ENCODE results near the gene GP1BA. TPM values are rescaled to one million over a fixed set of nuclear protein-coding genes. Genes with fewer than 3 reads are reported as not detected.

The GP1BA gene
- total RNA-seq, 1 experiment from 2014 or later = not detected

DNA sequence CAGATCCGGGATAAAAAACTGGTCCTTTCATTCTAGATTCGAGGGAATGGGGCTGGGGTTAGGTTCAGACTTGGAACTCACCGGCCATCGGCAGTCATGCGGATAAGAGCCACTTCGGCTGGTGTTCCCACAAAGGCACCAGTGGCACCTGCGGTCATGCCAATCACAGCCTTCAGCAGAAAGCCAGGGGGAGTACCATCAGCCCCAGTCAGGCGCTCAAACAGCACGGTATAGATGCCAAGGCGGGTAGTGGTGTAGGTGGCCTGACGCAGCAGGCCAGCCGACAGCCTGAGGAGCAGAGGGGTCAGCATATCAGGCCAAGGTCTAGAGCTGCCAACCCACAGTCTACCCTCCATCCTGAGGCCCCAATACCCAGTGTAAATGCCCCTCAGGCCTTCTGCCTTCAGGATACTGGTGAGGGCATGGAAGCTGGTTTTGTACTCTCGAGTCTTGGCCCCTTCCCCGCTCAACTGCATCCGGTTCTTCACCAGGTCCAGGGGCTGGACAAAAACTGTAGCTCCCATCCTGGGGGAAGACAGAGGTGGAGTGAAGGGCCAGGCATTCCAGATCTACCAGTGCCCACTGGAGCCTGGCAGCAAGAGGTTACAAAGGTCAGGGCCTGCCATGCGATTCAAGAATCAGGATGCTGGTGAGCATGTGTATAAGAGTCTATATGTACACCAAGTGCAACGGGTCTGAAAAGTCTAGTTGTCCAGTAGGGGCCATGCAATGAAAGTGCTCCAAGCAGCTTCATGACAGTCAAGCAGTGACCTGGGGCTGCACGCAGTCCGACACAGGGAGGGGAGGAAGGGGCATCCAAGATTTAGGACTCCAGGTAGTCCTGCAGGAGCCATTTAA is 6.8 kb downstream of the GP1BA start:
- DNase-seq (ENCODE audit: low read depth) = no peak

DNA sequence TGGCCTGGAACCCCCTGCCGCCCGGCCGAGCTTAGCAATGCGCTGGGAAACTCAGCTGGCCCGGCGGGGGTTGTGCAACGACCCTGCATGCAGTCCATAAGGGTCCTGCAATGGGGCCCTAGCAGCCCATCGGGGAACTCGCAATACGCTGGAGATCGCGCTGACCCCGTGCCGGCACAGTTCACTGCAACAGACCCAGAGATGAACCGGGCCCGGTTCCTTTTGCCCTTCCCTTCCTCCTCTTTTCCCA is 7.4 kb downstream of the GP1BA start:
- no peak for DNase-seq (ENCODE audit: low read depth)

DNA sequence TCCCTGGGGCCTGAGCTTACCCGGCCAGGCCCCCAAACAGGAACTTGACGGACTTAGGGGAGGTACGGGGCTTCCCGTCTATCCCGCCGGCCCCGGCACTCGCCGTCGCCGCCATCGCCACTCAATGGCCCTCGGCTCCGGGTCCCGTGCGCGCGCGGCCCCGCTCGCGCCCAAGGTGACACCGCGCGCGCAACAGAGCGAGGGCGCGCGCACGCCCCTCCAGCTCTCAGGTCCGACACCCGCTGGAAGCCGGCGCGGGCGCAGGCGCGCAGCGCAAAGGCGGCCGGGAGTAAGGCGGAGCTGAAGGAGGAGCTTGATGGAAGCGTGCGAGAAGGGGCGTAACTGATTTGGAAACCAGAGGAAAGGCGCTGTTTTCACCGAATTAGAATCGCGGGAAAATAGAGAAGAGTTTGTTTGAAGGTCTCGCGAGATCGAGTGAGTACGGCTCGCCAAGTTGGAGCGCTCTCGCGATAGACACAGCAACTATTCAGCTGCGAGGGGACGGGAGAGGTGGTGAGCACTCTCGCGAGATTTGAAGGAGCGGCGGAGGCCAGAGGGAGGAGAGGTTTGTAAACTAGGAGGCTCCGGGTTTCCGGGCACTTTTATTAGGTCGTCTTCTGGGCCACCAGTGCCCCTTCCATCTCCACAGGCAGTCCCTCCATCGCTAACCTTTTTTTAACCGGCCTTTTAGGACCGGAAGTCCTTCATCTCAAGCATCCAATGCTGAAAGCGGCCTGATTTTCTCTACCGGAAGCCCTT is 7.9 kb downstream of the GP1BA start, which contains the start of the genes RNF167 and SLC25A11:
Gene RNF167, plus strand, starts transcription at position 473 of the 759 bp plus-strand sequence. CDS start 642 bp downstream, outside the sequence.
Gene SLC25A11, minus strand, starts transcription at position 251 of the 759 bp plus-strand sequence. Its CDS starts 136 bp downstream, at position 115.
- peak; percentile 99 for DNase-seq (ENCODE audit: low read depth)

DNA sequence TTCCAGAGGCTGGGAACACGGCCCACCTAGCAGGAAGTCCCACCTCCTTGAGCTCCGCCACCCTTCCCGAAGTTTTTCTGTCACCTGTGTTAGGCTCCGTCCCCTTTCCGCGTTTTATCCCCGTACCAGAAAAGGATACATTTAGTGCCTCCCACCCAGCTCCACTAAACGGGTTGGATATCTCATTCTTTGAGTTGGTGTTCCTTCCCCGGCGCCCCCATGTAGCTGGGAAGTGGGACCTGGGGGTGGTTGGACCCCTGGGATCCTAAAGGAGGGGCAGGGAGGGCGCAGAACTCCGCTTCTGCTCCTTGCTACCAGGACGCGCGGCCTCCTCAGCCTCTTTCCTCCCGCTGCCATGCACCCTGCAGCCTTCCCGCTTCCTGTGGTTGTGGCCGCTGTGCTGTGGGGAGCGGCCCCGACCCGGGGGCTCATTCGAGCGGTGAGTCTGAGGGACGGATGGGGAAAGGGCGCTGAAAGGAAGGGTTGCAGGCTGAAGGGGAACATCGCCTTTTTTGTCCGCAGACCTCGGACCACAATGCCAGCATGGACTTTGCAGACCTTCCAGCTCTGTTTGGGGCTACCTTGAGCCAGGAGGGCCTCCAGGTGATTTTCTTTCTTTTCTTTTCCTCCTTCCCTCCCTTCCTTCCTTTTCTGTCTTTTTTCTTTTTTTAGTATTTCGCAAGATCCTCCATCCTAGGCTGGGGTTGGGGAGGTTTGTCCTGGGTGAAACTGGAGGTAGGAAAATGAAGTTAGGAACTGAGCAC is 8.7 kb downstream of the GP1BA start:
- DNase-seq (ENCODE audit: low read depth) = no peak

DNA sequence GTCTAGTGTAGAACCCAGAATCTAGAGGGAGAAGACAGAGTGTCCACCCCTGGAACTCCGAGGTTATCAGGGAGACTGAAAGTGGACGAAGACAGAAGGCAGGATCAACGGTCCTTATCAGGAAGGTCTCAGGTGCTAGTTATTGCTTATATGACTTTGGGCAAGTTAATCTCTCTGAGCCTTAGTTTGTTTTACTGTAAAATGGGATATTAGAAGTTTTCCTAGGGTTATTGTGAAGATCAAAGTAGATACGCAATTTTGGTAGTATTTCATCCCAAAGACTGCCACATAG is 9.2 kb downstream of the GP1BA start:
- no peak for DNase-seq (ENCODE audit: low read depth)

DNA sequence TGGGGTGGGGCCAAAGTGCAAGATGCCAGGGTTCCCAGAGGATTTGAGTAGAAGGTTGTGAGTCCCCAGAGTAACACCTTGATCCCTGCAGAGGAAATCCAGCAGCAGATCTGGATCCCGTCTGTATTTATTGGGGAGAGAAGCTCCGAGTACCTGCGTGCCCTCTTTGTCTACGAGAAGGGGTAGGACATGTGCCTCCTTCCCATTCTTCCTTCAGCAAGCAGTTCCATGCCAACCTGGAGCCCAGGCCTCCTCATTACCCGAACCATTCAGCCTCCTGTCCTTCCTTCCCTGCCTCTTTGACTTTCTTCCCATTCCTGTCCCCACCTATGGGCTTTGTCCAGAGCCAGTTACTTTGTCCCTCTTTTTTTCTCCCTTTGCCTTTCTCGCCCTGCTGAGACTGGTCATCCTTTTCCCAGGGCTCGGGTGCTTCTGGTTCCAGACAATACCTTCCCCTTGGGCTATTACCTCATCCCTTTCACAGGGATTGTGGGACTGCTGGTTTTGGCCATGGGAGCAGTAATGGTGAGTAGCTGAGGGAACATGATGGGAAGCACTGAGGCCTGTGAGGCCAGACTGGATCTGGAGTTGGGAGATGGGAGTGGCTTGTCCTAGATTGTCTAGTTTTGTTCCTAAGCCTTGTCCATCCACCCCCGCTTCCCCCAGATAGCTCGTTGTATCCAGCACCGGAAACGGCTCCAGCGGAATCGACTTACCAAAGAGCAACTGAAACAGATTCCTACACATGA is 10.9 kb downstream of the GP1BA start:
- no peak for DNase-seq (ENCODE audit: low read depth)

DNA sequence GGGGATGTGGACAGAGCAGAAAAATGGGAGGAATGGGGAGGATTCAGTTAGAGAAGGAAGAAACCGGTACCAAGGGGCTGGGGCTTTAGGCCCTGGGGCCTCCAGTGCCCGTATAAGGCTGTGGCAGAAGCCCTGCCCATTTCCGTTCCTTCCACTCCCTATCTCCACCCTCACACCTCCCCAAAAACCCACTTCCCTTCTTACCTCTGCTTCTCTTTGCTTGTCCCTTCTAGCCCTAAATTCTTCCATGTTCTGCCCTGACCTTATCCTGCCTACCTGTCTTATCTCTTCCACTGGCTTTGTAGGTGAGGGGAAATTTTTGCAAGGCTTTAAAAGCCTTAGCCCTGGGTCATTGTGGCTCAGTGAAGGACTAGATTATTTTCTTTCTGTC is 12.1 kb downstream of the GP1BA start:
- no peak for DNase-seq (ENCODE audit: low read depth)

DNA sequence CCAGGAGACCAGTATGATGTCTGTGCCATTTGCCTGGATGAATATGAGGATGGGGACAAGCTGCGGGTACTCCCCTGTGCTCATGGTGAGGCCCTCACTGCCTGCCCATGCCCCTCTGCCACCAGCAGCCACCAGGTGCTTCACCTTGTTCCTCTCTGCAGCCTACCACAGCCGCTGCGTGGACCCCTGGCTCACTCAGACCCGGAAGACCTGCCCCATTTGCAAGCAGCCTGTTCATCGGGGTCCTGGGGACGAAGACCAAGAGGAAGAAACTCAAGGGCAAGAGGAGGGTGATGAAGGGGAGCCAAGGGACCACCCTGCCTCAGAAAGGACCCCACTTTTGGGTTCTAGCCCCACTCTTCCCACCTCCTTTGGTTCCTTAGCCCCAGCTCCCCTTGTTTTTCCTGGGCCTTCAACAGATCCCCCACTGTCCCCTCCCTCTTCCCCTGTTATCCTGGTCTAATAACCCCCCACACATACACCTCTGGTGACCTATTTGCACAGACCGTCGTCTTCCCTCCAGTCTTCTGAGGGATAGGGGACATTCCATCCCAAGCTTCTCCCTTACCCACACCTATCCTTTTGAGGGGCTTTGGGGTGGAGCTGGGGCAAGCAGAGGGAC is 12.6 kb downstream of the GP1BA start:
- no peak for DNase-seq (ENCODE audit: low read depth)

DNA sequence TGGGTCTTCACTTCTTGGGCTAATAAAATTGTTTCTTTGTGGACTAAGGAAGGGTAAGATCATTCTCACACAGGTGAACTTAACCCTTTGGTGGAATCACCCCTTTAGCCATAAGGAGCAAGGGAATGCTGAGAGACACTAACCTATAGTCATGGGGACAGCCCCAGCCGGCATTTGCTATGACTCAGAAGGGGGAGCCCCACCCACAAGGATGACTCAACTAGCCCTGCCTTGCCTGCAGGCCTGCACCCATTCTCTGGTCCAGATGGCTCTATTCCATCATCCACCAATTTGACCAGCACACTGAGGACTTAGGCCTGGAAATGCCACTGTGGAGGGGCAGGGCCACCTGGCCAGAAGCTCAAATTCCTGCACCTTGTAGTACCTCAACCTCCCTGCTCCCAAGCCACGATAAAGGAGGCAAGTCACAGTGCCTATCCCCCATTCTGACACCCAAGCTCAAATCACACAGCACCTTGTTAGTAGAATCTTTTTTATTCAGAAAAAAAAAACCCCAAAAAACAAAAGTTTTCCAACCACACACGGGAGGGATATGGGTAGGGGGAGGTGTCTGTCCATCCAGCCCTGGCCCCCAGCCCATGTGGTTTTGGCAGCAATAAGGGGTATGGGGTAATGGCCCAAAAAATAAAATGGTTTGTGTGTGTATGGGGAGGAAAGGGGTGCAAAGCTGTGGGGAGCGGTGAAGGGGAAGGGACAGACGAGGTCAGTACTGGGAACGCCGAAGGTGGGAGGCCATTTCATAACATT is 13.3 kb downstream of the GP1BA start:
- DNase-seq (ENCODE audit: low read depth) = peak; percentile 93

DNA sequence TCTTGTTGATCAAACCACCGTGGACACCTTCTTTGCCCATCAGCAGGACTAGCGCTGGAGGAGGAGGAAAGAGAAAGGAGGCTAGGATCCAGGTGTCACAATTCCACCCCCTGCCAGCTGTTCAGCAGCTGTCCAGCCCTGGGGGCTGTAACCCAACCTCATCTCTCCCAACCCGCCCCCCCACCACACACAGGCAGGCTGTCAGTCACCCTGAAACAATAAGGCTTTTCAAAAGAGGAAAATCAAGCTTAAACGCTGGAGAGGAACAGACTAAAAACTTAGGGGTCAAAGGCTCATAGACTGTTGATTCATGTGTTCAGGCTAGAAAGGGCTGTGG is 13.8 kb downstream of the GP1BA start:
- peak; percentile 61 for DNase-seq (ENCODE audit: low read depth)

DNA sequence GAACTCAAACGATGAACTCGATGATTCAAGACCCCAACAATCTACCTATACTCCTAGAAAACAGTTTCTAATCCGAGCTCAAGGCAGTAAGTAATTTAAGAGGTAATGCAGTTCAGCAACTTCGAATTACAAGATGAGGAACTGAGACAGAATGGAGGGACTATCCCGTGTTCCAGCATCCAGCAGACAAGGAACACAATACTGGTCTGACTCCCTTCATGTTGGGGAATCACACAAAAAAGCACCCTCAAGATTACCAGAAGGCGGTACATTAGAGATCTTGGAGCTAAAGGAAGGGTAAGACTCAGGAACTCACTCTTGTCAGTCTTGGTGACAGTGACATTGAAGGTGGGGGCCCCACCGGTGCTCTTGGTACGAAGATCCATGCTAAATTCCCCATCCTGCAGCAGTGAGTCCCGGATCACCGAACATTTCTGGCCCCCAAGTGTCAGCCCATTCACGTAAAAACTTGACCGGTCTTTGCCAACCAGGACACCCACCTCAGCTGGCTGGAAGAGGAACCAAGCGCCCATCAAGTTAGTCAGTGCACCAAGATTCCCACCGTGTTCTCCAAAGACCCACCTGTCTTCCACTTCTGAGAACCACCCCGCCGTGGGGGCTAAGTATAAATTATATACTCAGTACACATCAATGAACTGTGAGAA is 14.4 kb downstream of the GP1BA start:
- DNase-seq (ENCODE audit: low read depth) = no peak

DNA sequence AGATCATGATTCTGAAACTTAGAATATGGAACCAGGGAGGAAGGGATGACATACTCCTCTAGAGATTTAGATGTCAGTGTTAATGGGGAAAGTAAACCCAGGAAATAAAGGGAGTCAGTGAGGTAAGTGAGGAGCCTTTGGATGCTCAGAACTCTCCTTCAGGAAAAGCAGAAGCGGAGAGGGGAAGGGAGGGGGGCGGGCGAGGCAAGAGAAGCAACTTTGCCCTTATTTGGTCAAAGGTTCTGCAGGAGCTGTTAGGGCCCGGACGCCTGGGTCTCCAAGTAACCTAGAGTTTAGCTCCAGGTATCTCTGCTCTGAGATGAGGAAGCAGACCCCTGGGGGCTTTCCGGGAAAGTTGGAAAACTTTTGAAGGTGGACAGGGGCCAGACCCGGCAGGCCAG is 14.9 kb downstream of the GP1BA start:
- DNase-seq (ENCODE audit: low read depth) = no peak

DNA sequence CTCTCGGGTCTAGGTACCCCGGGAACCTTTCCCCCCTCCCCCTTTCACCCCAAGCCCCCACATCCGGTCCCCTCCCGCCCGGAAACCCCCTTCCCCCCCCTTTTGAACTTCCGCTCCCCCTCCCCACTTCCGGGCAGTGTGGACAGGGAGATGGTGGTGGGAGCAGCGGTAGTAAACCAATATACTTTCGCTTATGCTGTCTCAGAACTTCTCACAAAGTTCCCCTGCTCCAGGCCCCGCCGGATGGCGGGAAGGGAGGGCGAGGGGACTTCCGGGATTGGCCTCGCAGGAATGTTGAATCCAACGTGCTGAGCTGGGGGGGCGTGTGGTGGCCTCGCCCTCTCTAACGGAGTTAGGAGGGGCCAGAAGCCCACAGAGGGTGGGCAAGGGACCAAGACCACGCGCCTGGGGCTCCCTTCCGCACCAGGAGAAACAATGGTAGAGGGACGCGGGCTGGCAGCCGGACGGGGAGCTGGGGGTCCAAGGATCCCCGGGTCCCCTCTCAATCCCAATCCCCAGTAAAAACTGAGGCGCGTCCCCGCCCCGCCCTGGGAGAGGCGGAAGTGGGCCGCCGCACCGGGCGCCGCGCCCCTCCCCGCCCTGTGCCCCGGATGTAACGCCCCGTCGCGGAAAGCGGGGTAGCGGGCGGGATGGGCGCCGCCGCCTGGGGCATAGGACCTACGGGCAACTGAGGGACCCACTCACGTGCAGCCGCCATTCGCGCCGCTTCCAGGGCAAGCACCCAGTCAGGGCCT is 15.5 kb downstream of the GP1BA start:
- peak; percentile 60 for DNase-seq (ENCODE audit: low read depth)

DNA sequence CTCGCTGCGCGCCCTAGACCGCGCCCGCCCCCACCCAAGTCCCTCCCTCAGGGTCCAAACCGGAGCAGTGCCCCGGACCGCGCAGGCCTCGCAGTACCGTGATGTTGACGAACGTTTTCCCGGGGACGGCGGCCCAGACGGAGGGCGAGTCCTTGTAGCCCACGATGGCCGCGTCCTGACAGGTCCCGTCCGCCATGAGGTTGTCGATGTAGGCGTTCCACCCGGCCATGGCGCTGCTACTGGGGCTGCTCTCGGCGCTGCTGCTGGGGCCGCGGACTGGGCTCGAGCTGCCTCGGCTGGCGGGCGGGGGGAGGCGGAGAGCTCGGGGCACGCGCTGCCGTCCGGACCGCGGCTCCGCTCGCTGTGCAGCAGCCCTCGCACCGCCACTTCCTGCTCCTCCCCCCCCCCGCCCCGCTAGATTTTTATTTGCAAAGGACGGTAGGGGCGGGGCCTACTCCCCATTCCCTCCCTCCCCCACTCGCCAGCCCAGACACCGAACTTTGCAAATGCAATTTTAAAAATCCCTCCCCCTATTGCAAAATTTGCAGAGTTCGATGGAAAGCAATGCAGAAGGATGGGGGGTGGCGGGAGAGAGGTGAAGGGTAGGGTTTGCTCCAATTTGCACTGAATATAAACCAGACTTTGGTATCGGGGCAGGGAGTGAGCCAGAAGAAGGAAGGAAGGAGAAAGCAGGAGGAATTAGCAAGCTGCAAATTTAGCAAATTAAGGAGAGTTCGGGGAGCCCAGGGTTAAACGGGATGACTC is 16.3 kb downstream of the GP1BA start, which contains the start of gene PFN1:
Gene PFN1, minus strand, starts transcription at position 365 of the 765 bp plus-strand sequence. Its CDS starts 136 bp downstream, at position 229.
- peak; percentile 88 for DNase-seq (ENCODE audit: low read depth)

DNA sequence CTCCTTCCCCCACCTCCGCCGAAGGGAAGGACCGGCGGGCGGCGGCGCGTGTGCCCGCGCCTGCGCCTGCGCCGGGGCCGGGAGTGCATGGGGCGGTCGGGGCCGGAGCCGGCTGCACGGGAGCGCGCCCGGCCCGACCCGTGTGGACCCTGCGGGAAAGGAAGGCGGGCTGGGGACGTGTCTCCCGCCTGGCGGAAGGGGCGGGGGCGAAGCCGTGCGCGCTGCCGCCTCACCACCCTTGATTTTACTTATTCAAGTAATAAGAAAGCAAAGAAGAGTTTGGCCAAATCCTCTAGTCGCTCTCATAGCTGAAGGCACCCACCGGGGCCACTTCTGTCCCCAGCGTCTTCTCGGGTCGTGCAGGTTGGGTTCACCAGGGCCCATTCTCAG is 16.8 kb downstream of the GP1BA start:
- DNase-seq (ENCODE audit: low read depth) = peak; percentile 89

DNA sequence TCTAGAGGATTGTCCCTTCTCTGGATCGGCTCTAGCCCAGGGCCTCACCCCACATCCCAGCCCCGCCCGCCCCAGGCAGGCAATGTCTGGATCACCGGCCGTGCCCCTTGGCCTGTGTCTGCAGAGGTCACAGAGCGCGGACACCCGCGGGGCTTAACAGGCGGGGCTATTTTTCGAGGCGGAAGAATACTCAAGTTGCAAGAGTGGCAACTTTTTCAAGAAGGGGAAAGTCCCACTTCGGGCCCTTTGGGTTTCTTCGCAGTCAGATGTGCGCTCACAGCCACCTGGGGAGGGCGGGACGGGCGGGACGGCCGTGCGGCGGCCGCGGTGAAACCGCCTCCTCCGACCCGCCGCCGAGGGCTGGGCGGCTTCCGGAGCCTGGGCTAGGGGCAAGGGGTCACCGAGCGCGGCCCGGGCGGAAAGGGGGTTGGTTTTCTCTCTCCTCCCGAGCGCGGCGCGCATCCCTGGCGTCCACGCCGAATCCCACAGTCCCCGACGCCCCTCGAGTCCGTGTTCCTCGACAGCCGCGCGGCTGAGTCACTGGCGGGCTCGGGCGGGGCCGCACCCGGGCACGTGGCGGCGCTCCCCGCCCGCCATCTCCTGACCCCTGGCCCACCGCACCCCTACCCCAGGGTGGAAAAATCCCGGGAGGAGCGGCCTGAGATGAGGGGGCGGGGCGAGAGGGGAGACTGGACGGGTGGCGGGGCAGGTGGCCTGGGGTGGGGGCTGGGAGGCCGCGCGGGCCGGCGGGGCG is 17.4 kb downstream of the GP1BA start:
- peak; percentile 79 for DNase-seq (ENCODE audit: low read depth)

DNA sequence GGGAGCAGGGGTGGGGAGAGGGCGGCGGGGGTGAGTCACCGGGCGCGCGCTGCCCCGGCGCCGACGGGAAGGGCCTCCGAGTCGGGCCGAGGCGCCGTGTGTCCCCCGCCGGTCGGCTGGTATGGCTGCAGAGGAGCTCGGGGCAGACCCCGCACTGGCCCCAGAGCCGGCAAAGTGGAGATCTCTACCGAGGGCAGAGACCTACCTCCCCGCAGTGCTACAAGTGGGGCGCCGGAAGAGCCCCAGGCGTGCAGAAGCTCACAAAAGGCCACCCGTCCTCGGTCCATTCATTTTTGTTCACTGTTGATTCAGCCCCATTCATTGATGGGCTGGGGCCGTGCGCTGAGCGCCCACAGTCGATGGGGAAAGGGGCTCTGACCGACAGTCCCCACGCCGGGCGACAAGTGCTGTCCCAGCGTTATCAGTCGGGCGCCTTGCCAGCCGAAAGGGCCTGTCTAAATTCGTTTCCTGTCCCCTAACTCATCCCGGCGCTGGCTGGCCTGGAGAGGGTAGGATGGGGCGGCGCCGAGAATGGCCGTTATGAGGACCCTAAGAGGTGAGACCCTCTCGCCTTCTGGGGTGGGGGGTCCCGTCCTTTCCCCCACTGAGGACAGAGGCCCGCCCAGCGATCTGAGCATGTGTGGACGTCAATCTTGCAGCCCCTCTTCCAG is 18.1 kb downstream of the GP1BA start:
- no peak for DNase-seq (ENCODE audit: low read depth)

Data from RPMI7951 (cell line).